Gastroesophageal sphincter (tissue), 3 donors: ENCODE results near the gene JSRP1.
A peak's percentile ranks its signal among the peaks of the same experiment; 100 is the strongest.

Experiments used
- CTCF ChIP-seq, 4 experiments: fragments of 200-600 bp in 2 of 4; fragments of 450-650 bp in 2 of 4; sonication (generic) in 1 of 4; IDR thresholded peaks; one replicate each; pipeline ENCODE4 v1.5.1; 2017 to 2019; ENCODE audit warnings: antibody characterized with exemption in 4 of 4, mild to moderate bottlenecking in 2 of 4, moderate library complexity in 2 of 4
- POLR2A ChIP-seq, 2 donors: fragments of 450-650 bp; IDR thresholded peaks; one replicate each; pipeline ENCODE4 v1.6.1; 2017; ENCODE audit warnings: antibody characterized with exemption in 2 of 2, mild to moderate bottlenecking in 2 of 2, moderate library complexity in 1 of 2

GRCh38 chr19:2274931-2275535 is 18.8 kb upstream of the JSRP1 start:
- TF ChIP-seq CTCF (IDR thresholded peaks at IDR 0.05) (peak in 3 of 4 experiments; percentile 63 to 72 (median 72)), POLR2A (IDR thresholded peaks at IDR 0.05) (no peak)
